Glomerular endothelial cell (primary cell): ENCODE results near the gene FRG2. TPM values are rescaled to one million over a fixed set of nuclear protein-coding genes. Genes with fewer than 3 reads are reported as not detected.
"Not testable (repeated sequence)": the region's sequence is repeated elsewhere in the genome, so short reads cannot be mapped to it uniquely, and the experiment has no call there.

Source experiments
- DNase-seq: peaks from one replicate; pipeline ENCODE4 v3.0.0-alpha.2; 2011; ENCODE audit warnings: low read depth, low spot score; ENCODE audit errors: extremely low read depth
- total RNA-seq: library from RNA; depleted of rRNA; stranded (reverse); fragments of >200 nt; gene quantifications from 2 replicates; pipeline ENCODE4 v1.2.3, GENCODE V29; 2015

FRG2 gene
- total RNA-seq, 1 donor from 2014 or later, result not detected

DNA sequence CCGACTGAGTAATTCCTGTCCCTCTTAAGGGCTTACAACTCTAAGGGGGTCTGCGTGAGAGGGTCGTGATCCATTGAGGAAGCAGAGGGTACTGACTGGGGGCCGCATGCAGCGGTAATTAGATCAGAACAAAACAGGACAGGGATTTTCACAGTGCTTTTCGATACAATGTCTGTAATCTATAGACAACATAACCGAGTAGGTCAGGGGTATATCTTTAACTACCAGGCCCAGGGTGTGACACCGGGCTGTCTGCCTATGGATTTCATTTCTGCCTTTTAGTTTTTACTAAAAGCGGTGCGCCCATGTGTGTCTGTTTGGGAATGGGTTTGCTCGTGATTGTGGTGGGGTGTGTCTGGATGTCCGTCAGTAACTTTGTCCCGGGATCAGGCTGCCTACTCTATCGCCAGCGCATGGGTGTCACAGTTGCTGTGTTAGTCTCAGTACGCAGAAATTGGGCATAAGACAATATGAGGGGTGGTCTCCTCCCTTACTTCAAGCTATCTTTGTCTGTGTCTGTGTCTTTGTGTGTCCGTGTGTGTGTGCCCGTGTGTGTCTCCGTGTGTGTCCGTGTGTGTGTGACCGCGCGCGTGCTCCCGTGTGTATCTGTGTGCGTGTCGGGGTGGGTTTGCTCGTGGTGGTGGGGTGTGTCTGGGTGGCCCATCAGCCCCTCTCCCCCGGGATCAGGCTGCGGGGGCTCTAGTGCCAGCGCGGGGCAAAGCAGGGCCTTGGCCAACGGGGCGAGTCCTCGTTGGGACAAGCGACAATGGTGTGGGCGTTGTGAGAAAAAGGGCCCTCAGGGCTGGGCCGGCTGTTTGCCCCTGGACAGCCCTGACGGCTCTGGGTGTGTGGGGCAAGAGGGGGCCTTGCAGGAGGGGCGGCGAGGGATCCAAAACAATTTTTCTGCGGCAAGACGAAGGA lies 10.4 kb downstream of the FRG2 start:
- no peak for DNase-seq

DNA sequence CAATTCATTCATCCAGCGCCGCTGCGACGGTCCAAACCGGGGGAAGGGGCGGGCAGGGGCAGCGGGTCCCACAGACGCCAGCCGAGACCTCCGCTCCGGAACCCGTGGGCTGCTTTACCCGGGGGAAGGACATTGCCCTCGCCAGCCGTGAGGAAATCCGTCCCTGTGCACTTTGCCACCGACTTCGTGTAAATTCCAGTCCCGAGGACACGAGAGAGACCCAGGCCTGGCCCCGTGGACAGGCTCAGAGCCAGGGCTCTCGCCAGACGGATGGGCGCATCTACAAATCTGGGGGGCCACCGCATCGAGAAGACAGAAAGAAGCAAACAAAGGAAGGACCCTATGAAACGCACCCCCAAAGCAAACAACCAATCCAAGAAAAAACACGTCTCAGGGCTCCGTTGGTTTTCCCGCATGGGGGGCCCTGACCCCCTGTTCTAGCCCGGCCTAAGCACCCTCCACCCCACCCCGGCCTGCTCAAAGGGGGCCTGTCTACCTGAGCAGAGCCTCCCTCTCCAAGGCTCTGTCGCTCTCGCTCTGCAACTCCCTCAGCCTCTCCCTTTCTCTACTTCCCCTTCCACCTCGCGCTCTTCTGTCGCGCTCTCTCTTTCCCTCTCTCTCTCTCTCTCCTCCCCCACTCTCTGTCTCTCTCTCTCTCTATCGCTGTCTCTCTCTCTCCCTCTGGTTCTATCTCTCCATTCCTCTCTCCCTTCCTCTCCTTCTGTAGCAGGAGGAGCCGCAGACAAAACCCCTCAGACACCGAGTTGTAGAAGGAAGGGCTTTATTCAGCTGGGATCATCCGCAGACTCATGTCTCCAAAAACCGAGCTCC lies 11.3 kb downstream of the FRG2 start:
- no peak for DNase-seq

DNA sequence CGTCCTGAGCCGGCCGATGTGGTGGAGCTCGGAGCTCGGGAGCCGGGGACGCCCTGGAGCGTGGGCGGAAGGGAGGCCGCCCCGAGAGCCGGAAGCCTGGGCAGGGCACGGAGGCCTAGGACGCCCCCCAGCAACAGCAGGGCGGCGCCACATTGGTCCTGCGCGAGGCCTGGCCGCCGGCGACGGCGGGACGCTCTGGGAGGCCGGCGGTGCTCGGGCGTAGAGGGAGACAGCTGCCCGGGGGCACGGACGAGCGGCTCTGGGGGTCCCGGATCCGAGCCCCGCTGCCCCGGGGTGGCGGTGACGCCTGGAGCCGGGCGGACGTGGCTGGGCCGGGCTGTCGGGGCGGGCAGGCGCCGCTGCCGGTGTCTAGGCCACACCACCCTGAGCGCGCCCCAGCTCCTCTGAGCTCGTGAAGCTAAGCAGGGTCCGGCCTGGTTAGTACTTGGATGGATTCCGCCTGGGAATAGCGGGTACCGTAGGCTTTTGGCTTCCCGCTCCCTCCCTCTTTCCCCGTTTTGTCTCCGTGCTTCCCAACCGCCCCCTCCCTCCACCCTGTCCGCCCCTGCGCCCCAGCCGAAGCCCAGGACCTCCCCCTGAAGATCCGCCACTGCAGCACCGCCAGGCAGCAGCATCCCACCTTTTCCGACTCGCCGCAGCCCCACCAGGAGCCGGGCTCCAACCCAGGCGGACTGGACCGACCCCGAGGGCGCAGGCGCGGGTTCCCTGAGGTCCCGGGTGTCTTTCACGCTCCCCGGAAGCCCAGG lies 12.1 kb downstream of the FRG2 start:
- no peak for DNase-seq

DNA sequence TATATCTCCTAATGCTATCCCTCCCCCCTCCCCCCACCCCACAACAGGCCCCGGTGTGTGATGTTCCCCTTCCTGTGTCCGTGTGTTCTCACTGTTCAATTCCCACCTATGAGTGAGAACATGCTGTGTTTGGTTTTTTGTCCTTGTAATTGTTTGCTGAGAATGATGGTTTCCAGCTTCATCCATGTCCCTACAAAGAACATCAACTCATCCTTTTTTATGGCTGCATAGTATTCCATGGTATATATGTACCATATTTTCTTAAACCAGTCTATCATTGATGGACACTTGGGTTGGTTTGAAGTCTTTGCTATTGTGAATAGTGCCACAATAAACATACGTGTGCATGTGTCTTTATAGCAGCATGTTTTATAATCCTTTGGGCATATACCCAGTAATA lies 37.1 kb downstream of the FRG2 start:
- DNase-seq, result not testable (repeated sequence)

DNA sequence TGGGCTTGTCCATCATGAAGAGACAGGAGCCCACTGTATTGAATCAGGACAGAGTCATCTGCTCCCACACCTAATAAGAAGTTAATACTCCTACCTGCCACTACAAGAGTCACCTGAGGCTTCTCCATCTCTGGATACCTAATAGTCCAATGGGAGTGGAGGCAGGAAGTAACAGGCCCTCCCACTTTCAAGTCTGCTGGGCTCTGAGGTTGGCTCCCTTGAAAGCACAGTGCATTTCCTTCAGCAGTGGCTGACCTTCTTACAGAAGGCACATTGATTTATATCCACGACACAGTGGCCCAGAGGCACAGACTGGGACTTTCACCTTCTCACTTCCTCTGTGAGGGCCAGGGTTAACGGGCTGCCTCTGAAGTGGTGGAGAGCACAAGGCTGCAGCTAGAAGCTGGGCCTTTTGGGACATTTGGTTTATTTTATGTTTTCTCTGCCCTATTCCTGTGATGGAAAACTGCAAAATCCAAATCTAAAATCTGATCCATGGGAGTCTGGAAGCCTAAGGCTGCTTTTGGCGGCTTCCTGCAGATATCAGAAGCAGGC lies 38.1 kb downstream of the FRG2 start:
- no peak for DNase-seq

DNA sequence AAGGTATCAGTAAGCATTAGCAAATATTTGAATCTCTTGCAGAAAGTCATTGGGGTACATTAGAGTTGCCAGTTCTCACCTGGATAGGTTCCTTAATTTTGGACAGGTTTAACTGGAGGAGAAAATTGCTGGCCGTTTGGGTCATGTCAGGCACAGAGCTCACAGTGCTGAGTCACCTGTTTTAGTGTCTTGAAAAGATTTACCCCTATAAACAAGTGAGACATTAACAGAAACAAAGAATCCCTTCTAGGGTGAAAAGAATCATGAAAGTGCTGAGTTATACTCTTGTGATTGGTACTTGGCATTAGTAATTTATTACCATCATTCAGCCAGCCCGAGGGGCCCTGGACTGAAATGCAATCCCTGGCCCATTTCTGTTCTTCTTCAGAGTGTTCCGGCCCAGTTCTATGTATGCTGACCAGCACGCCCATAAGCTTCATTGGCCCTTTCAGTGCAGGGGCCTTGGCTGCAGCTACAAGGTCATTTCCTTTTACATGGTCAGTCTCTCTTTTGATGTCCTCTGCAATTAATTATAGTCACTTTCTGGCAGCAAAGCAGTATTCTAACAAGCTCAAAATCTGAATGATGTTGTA lies 41.3 kb downstream of the FRG2 start:
- not testable (repeated sequence) for DNase-seq

DNA sequence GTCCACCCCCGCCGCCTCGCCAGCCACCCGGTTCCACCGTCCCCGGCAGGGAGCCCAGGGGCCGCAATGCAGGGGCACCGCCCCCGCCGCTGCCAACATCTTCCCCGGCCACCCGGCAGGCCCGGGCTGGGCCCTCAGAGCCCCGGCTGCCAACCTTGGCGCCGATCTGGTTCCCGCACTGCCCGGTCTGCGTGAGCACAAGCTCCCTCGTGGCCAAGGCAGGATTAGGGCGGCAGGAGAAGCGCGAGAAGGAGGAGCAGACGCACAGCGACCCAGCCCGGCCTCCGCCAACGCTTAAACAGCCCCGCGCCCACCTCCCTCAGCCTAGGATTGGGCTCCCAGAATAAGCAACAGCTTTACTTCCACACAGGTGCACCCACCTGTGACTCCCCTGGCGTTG lies 42.4 kb downstream of the FRG2 start:
- DNase-seq, result not testable (repeated sequence)

DNA sequence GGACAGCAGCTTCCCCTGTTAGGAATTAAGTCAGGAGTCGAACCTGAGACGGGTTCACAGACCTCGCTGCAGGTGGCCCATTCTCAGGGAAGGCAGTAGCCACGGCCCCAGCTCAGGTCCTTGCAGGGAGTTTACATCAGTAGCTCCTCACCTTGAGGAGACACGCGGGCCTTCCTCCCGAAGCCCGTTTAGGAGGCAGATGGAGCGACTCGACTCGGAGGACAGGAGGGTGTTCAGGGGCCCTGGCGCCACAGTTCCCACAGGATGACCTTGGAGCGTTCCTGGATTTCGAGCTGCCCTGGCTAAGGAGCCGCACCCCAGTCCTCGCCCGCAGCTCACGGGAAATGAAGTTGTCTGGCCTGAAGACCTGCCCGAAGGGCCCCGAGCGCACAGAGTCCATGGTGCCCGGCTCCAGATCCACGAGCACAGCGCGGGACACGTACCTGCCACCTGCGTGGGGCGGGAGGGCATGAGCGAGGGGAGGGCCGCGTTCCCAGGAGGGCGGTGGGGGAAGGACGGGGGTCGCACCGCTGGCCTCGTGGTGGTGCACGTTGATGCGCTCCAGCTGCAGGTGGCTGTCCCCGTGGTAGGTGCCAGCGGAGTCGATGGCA lies 43.0 kb downstream of the FRG2 start:
- not testable (repeated sequence) for DNase-seq

DNA sequence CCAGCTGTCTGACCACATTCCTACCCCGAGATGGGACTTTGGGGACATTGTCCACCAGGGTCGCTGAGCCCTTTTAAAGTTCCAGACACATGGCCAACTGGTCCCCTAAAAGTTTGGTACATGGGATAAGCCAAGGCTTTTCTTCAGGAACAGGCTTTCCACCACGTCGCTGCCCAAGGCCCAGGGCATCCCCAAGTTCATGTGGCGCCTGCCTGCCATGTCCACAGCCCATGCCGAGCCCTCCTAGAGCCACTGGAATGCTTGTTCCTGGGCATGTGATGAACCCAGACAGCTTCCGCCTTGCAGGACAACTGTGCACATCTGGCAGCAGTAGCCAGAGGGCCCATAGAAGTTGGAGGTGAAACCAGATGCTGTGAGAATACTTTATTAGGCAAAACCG lies 45.1 kb downstream of the FRG2 start:
- no peak for DNase-seq

DNA sequence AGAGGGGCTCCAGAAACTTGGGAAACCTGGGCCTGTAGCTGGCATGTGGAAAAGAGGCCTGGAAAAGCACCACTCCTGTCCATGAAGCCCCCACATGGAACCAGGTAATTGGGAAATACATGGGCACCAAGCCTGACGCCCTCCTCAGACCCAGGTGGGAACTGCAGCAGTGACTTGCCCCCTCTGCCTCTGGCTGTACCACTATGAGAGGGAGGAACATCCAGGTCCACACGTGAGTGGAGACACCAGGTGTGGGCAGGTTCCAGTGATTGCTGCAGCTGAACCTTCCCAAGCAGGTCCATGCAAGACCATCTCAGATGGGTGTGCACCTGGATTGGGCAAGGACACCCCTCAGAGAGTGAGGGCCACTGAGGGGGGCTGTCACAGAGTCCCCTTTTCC lies 46.8 kb downstream of the FRG2 start:
- DNase-seq, result not testable (repeated sequence)

DNA sequence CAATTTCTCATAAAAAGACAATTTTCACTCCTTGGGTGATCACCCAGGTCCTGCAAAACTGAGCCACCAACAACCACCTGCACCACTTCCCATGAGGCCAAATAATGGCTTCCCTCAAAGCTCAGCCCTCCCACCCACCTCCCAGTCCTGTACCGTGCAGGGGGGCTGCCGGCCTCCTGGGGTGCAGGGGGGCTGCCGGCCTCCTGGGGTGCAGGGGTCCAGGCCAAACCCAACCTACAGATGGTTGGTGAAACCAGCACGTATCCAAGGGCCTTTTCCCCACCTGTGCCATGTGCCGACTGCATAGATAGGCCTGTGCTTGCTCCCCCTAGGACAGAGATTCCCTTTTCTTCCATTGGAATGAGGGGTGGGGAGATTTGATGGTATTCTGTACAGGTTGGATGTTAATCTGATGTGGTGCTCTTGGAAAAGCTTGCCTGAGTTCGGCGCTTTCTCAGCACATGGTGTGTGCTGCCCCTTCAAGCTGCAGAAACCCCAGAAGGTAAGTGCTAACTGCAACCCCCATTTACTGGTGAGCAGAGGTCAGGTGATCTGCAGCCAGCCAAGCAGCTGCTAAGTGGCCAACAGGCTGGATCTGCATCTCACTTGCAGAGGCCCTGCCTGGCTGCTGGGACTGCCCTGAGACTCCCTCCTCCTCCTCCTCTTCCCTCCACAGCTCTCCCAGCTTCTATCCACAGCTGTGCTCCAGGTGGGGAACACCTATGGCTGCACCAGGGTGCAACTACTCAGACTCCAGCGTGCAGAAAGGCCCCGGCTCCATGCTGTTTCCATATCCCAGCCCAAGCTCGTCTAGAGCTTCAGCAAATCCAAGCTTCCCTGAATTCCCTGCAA lies 47.6 kb downstream of the FRG2 start:
- DNase-seq, result no peak

Other genes starting within 250 kb of the FRG2 start
- gene FRG1, start 86.4 kb downstream of the FRG2 start, total RNA-seq, result 32.9 and 35.7 TPM in 2 replicates
- not detected in 2 replicates for gene DBET, start 37.2 kb upstream of the FRG2 start, total RNA-seq
- gene DUX4, start 146.5 kb upstream of the FRG2 start, total RNA-seq, result not detected in 2 replicates